Nephron progenitor cell (in vitro differentiated cells): ENCODE results near the gene DYNC1H1.
A peak's percentile ranks its signal among the peaks of the same experiment; 100 is the strongest.

Experiments used
- DNase-seq: peaks from one replicate; pipeline ENCODE4 v3.0.0; 2021
- H3K27ac Mint-ChIP-seq: 2 replicates; pipeline ENCODE4 v1.8.0; 2021; ENCODE audit warnings: mild to moderate bottlenecking, moderate library complexity, mixed read lengths
- H3K27me3 Mint-ChIP-seq: 2 replicates; pipeline ENCODE4 v1.8.0; 2021; ENCODE audit warnings: mild to moderate bottlenecking, low read depth, mixed read lengths; ENCODE audit not compliant: poor library complexity
- H3K36me3 Mint-ChIP-seq: 2 replicates; pipeline ENCODE4 v1.8.0; 2021; ENCODE audit warnings: low read depth, mixed read lengths
- H3K4me1 Mint-ChIP-seq: 2 replicates; pipeline ENCODE4 v1.8.0; 2021; ENCODE audit warnings: mixed read lengths
- H3K4me3 Mint-ChIP-seq: 2 replicates; pipeline ENCODE4 v1.8.0; 2021; ENCODE audit warnings: mild to moderate bottlenecking, moderate library complexity, mixed read lengths
- H3K9me3 Mint-ChIP-seq: 2 replicates; pipeline ENCODE4 v1.8.0; 2021; ENCODE audit warnings: mild to moderate bottlenecking, moderate library complexity, mixed read lengths
- CTCF ChIP-seq: fragments of 200-600 bp; sonication (generic); IDR thresholded peaks from 2 replicates; pipeline ENCODE4 v1.5.0; 2021; ENCODE audit warnings: antibody characterized with exemption

The DYNC1H1 gene

DNA sequence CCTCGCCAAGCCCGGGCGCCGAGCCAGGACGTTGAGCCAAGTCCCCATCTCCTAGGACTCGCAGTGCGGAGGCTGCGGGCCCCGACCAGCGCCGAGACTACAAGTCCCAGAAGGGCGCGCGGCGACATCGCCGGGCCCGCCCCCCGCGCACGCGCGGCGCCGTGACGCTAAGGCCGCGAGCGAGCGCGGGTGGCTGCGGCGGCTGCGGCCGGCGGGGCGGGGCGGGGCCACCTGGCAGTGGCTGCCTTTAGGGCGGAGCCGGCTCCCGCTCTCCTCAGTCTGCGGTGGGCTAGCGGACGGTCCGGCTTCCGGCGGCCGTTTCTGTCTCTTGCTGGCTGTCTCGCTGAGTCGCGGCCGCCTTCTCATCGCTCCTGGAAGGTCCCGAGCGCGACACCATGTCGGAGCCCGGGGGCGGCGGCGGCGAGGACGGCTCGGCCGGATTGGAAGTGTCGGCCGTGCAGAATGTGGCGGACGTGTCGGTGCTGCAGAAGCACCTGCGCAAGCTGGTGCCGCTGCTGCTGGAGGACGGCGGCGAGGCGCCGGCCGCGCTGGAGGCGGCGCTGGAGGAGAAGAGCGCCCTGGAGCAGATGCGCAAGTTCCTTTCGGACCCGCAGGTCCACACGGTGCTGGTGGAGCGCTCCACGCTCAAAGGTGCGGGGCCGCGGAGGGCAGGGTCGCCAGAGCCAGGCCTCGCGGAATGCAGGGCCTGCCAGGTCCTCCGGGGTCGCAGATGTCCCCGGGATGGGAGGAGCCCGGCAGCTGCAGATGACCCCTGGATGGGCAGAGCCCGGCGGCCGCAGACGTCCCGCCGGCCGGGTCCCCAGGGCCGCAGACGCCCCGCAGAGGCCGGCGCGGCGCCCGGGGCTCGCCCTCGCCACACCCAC, at the start of gene DYNC1H1:
Gene DYNC1H1, plus strand, starts transcription at position 277 of the 884 bp plus-strand sequence. Its CDS starts 119 bp downstream, at position 396.
- Mint-ChIP-seq H3K4me1 (peaks cover 46% of the 10 kb centered on the region), H3K4me3 (peak within 1 kb of the TSS; percentile 93), H3K27me3 (peaks cover 4% of the 10 kb centered on the region), H3K36me3 (peaks cover 18% of the 10 kb centered on the region), H3K9me3 (no peaks in the 10 kb centered on the region), H3K27ac (peak within 1 kb of the TSS; percentile 58)
- peak; percentile 94 for DNase-seq
- no peak for TF ChIP-seq CTCF

GRCh38 chr14:101915871-101916815, 48.2 kb upstream of the DYNC1H1 start:
- Mint-ChIP-seq H3K36me3 (peaks cover 32% of the 10 kb centered on the region), H3K27ac (peak overlapping the region; percentile 38), H3K27me3 (no peaks in the 10 kb centered on the region), H3K9me3 (no peaks in the 10 kb centered on the region), H3K4me1 (peaks cover 38% of the 10 kb centered on the region), H3K4me3 (peak overlapping the region; percentile 7)
- no peak for TF ChIP-seq CTCF
- DNase-seq = no peak

GRCh38 chr14:101916816-101917412, 47.5 kb upstream of the DYNC1H1 start:
- Mint-ChIP-seq H3K36me3 (peaks cover 37% of the 10 kb centered on the region), H3K4me1 (peaks cover 38% of the 10 kb centered on the region), H3K27me3 (no peaks in the 10 kb centered on the region), H3K9me3 (no peaks in the 10 kb centered on the region), H3K27ac (peak overlapping the region; percentile 87), H3K4me3 (peak overlapping the region; percentile 61)
- TF ChIP-seq CTCF = no peak
- no peak for DNase-seq

GRCh38 chr14:101917413-101918017, 46.9 kb upstream of the DYNC1H1 start:
- peak; percentile 29 for DNase-seq
- TF ChIP-seq CTCF = no peak
- Mint-ChIP-seq H3K4me1 (peaks cover 38% of the 10 kb centered on the region), H3K27ac (peak overlapping the region; percentile 87), H3K9me3 (no peaks in the 10 kb centered on the region), H3K36me3 (peaks cover 32% of the 10 kb centered on the region), H3K27me3 (no peaks in the 10 kb centered on the region), H3K4me3 (peak overlapping the region; percentile 61)
